K562 (cell line): Measurements from ENCODE around the gene ZNF862. TPM values are rescaled to one million over a fixed set of nuclear protein-coding genes. Genes with fewer than 3 reads are reported as not detected.
A peak's percentile ranks its signal among the peaks of the same experiment; 100 is the strongest.

ENCODE experiments used
- CBFA2T3 ChIP-seq: fragments of 450-650 bp; IDR thresholded peaks from 2 replicates; pipeline ENCODE4 v1.6.1; 2017
- GATAD2B ChIP-seq: fragments of 450-650 bp; IDR thresholded peaks from 2 replicates; pipeline ENCODE4 v1.6.1; 2017; ENCODE audit warnings: mild to moderate bottlenecking, borderline replicate concordance
- HDAC3 ChIP-seq: fragments of 450-650 bp; IDR thresholded peaks from 2 replicates; pipeline ENCODE4 v1.6.1; 2018; ENCODE audit warnings: borderline replicate concordance, mild to moderate bottlenecking, moderate library complexity; ENCODE audit not compliant: partially characterized antibody
- SREBF1 ChIP-seq: fragments of 150-350 bp; IDR thresholded peaks from 2 replicates; pipeline ENCODE4 v1.6.1; 2014; ENCODE audit warnings: antibody characterized with exemption, low read depth, low read length, borderline replicate concordance
- SRSF3 ChIP-seq: fragments of 200-400 bp; formaldehyde crosslinking; IDR thresholded peaks from 2 replicates; pipeline ENCODE4 v1.6.1; 2016; ENCODE audit warnings: mild to moderate bottlenecking, low read length, moderate library complexity; ENCODE audit not compliant: insufficient read depth
- XRCC3 ChIP-seq: fragments of 450-650 bp; IDR thresholded peaks from 2 replicates; pipeline ENCODE4 v1.6.1; 2017; ENCODE audit warnings: mild to moderate bottlenecking, moderate library complexity
- YBX1 ChIP-seq: fragments of 450-650 bp; IDR thresholded peaks from 2 replicates; pipeline ENCODE4 v1.7.1; 2016; ENCODE audit warnings: mild to moderate bottlenecking
- ZKSCAN8 ChIP-seq: fragments of 200-800 bp; sonication (Bioruptor generic); IDR thresholded peaks from 2 replicates; pipeline ENCODE4 v1.6.1; 2016; ENCODE audit warnings: missing genetic modification characterization, missing compliant biosample characterization
- ZNF354B ChIP-seq: fragments of 250-450 bp; sonication (Bioruptor Pico); IDR thresholded peaks from 2 replicates; pipeline ENCODE4 v1.4.0; 2020
- polyA plus RNA-seq, 8 experiments: library from polyadenylated mRNA; depleted of rRNA in 4 of 8; stranded (reverse) in 5 of 8; unstranded in 3 of 8; fragments of >200 nt; fragmentation: Nextera tagmentation in 2 of 8; fragmentation: Illumina TruSeq in 1 of 8; extraction: Ambion mirVana in 2 of 8; extraction: Trizol in 1 of 8; gene quantifications; 2 replicates each; pipeline versions ENCODE4 v1.2.1 to v1.2.3, GENCODE V29; 2011 to 2014; ENCODE audit warnings: inconsistent platforms in 1 of 8, missing spikeins in 1 of 8
- total RNA-seq, 7 experiments: library from RNA; depleted of rRNA in 6 of 7; stranded (reverse); fragments of >200 nt in 6 of 7; fragmentation: Illumina TruSeq in 2 of 7; extraction: Trizol in 2 of 7; gene quantifications; 2 replicates each; pipeline versions ENCODE4 v1.2.1 to v1.2.3, GENCODE V29; 2011 to 2021; ENCODE audit warnings: low replicate concordance in 1 of 7
- TF ChIP-seq, protein P1 (sequence below): fragments of 450-650 bp; IDR thresholded peaks from 2 replicates; pipeline ENCODE4 v1.6.1; 2016
- TF ChIP-seq, protein P2 (sequence below): sonication (generic); formaldehyde crosslinking; IDR thresholded peaks from 2 replicates; pipeline ENCODE4 v1.8.0; 2022; ENCODE audit warnings: missing genetic modification reagents, mild to moderate bottlenecking, borderline replicate concordance
- TF ChIP-seq, protein P3 (sequence below): sonication (generic); formaldehyde crosslinking; IDR thresholded peaks from 2 replicates; pipeline ENCODE4 v1.8.0; 2023; ENCODE audit warnings: mild to moderate bottlenecking, missing genetic modification reagents
- TF ChIP-seq, protein P4 (sequence below): fragments of 450-650 bp; formaldehyde crosslinking; IDR thresholded peaks from 2 replicates; pipeline ENCODE4 v1.4.0; 2022; ENCODE audit warnings: missing genetic modification characterization
- TF ChIP-seq, protein P5 (sequence below): fragments of 150-350 bp; conservative IDR thresholded peaks from 2 replicates; pipeline ENCODE4 v1.6.1; 2014; ENCODE audit warnings: low read length

ZNF862 gene
- total and polyA plus RNA-seq, 9 of the 15 experiments (the other 6 are each of a cell fraction or from before 2014, with no cell fraction given), result 1.1 to 3.9 (median 2.6) TPM

DNA sequence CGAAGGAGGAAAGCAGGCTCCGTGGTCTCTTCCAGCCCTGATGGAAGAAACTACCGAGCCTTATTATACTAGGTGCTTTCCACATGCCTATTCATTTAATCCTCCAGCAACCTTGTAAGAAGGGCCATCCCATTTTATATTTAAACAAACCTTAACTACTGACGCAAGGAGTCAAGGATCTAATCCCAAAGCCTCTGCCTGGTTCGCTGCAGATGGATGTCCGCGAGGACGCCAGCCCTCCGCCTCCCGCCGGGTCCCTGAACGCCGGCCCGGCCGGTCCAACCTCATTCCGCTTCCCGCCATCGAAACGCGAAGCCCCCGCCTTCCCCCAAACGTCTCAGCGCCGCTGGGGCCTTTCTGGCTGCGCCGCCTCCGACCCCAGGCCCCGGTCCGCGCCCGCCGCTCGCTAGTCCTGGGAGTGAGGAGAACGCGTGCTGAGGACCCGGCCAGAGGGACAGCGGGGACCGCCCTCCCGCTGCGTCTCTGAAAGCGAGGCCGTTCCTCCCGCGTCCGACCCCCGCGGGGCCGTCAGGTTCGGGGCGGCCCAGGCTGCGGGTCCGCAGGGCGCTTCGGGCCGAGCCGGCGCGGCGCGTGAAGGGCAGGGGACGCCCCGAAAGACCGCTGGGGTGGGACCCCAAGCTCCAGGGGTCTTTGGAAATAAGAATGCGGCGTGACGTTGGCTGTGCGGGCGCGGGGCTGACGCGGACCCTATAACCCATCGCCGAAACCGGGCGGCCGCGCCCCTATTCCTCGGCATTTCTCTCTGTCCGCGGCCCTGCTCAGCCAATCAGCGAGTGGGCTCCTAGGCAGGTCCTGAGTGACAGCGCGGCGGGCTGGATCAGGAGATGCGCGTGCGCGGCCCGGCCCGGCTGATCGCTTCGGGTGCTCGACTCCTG lies 35.1 kb downstream of the ZNF862 start, which contains the start of gene ATP6V0E2 (continued):
- TF ChIP-seq, protein P1, sequence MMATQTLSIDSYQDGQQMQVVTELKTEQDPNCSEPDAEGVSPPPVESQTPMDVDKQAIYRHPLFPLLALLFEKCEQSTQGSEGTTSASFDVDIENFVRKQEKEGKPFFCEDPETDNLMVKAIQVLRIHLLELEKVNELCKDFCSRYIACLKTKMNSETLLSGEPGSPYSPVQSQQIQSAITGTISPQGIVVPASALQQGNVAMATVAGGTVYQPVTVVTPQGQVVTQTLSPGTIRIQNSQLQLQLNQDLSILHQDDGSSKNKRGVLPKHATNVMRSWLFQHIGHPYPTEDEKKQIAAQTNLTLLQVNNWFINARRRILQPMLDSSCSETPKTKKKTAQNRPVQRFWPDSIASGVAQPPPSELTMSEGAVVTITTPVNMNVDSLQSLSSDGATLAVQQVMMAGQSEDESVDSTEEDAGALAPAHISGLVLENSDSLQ, result peak; percentile 99
- TF ChIP-seq CBFA2T3 (no peak), SRSF3 (no peak), YBX1 (no peak), ZNF354B (CRISPR knock-in tag) (no peak), ZKSCAN8 (CRISPR knock-in tag) (no peak), HDAC3 (no peak), GATAD2B (no peak; the same call in 1 of the 2 replicates), XRCC3 (no peak), SREBF1 (no peak)
- TF ChIP-seq, protein P2, sequence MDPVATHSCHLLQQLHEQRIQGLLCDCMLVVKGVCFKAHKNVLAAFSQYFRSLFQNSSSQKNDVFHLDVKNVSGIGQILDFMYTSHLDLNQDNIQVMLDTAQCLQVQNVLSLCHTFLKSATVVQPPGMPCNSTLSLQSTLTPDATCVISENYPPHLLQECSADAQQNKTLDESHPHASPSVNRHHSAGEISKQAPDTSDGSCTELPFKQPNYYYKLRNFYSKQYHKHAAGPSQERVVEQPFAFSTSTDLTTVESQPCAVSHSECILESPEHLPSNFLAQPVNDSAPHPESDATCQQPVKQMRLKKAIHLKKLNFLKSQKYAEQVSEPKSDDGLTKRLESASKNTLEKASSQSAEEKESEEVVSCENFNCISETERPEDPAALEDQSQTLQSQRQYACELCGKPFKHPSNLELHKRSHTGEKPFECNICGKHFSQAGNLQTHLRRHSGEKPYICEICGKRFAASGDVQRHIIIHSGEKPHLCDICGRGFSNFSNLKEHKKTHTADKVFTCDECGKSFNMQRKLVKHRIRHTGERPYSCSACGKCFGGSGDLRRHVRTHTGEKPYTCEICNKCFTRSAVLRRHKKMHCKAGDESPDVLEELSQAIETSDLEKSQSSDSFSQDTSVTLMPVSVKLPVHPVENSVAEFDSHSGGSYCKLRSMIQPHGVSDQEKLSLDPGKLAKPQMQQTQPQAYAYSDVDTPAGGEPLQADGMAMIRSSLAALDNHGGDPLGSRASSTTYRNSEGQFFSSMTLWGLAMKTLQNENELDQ, result no peak
- TF ChIP-seq, protein P3, sequence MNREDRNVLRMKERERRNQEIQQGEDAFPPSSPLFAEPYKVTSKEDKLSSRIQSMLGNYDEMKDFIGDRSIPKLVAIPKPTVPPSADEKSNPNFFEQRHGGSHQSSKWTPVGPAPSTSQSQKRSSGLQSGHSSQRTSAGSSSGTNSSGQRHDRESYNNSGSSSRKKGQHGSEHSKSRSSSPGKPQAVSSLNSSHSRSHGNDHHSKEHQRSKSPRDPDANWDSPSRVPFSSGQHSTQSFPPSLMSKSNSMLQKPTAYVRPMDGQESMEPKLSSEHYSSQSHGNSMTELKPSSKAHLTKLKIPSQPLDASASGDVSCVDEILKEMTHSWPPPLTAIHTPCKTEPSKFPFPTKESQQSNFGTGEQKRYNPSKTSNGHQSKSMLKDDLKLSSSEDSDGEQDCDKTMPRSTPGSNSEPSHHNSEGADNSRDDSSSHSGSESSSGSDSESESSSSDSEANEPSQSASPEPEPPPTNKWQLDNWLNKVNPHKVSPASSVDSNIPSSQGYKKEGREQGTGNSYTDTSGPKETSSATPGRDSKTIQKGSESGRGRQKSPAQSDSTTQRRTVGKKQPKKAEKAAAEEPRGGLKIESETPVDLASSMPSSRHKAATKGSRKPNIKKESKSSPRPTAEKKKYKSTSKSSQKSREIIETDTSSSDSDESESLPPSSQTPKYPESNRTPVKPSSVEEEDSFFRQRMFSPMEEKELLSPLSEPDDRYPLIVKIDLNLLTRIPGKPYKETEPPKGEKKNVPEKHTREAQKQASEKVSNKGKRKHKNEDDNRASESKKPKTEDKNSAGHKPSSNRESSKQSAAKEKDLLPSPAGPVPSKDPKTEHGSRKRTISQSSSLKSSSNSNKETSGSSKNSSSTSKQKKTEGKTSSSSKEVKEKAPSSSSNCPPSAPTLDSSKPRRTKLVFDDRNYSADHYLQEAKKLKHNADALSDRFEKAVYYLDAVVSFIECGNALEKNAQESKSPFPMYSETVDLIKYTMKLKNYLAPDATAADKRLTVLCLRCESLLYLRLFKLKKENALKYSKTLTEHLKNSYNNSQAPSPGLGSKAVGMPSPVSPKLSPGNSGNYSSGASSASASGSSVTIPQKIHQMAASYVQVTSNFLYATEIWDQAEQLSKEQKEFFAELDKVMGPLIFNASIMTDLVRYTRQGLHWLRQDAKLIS (CRISPR knock-in tag), result peak; percentile 43; the same call in 1 of the 2 replicates
- TF ChIP-seq, protein P4, sequence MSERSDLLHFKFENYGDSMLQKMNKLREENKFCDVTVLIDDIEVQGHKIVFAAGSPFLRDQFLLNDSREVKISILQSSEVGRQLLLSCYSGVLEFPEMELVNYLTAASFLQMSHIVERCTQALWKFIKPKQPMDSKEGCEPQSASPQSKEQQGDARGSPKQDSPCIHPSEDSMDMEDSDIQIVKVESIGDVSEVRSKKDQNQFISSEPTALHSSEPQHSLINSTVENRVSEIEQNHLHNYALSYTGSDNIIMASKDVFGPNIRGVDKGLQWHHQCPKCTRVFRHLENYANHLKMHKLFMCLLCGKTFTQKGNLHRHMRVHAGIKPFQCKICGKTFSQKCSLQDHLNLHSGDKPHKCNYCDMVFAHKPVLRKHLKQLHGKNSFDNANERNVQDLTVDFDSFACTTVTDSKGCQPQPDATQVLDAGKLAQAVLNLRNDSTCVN (CRISPR knock-in tag), result no peak
- TF ChIP-seq, protein P5, sequence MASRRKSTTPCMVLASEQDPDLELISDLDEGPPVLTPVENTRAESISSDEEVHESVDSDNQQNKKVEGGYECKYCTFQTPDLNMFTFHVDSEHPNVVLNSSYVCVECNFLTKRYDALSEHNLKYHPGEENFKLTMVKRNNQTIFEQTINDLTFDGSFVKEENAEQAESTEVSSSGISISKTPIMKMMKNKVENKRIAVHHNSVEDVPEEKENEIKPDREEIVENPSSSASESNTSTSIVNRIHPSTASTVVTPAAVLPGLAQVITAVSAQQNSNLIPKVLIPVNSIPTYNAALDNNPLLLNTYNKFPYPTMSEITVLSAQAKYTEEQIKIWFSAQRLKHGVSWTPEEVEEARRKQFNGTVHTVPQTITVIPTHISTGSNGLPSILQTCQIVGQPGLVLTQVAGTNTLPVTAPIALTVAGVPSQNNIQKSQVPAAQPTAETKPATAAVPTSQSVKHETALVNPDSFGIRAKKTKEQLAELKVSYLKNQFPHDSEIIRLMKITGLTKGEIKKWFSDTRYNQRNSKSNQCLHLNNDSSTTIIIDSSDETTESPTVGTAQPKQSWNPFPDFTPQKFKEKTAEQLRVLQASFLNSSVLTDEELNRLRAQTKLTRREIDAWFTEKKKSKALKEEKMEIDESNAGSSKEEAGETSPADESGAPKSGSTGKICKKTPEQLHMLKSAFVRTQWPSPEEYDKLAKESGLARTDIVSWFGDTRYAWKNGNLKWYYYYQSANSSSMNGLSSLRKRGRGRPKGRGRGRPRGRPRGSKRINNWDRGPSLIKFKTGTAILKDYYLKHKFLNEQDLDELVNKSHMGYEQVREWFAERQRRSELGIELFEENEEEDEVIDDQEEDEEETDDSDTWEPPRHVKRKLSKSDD, result no peak
